Heart left ventricle (tissue), 13 donors: ENCODE measurements around the gene TNFRSF1B.

Experiments
- POLR2A ChIP-seq, 2 donors: fragments of 450-650 bp; IDR thresholded peaks; one replicate each; pipeline ENCODE4 v1.6.1; 2017; ENCODE audit warnings: antibody characterized with exemption in 2 of 2, mild to moderate bottlenecking in 2 of 2, moderate library complexity in 2 of 2
- TF ChIP-seq, protein P1 (sequence below), 12 donors: fragments of 200-600 bp; sonication (generic) in 4 of 12; IDR thresholded peaks; one replicate each; pipeline versions ENCODE4 v1.5.0 to v1.8.0; 2018 to 2022; ENCODE audit warnings: antibody characterized with exemption in 12 of 12, mild to moderate bottlenecking in 5 of 12
- donor health status: ischemic (EF 13 %, LVEDD 7.1; RV severe dilation, severe dysfunction).
- donor health status: DM: no; HTN: yes; CAD: no.
- donor health status: DM: no; HTN: no; CAD: no.
- donor health status: ischemic (EF 25% LVEDD 6.9; RV normal size, moderate dysfunction).
- donor health status: ischemic (EF 25% LVEDD 5.7; RV mildly dilated, moderate dysfunction).
- donor health status: ischemic (EF 35%, LVEDD 5.7; RV mildly dilated, moderate dysfunction).
- donor health status: nonischemic (EF 11% LVEDD 7.7; RV severe dilation, severe dysfunction).
- donor health status: DM: yes; HTN: yes; CAD: no.
- donor health status: PGD.
- donor health status: ischemic (EF 29% LVEDD 5.4; RV normal size, mild dysfunction).
- donor health status: nonischemic (EF 23%, LVEDD 6.1; RV moderate dilation, normal function).

DNA sequence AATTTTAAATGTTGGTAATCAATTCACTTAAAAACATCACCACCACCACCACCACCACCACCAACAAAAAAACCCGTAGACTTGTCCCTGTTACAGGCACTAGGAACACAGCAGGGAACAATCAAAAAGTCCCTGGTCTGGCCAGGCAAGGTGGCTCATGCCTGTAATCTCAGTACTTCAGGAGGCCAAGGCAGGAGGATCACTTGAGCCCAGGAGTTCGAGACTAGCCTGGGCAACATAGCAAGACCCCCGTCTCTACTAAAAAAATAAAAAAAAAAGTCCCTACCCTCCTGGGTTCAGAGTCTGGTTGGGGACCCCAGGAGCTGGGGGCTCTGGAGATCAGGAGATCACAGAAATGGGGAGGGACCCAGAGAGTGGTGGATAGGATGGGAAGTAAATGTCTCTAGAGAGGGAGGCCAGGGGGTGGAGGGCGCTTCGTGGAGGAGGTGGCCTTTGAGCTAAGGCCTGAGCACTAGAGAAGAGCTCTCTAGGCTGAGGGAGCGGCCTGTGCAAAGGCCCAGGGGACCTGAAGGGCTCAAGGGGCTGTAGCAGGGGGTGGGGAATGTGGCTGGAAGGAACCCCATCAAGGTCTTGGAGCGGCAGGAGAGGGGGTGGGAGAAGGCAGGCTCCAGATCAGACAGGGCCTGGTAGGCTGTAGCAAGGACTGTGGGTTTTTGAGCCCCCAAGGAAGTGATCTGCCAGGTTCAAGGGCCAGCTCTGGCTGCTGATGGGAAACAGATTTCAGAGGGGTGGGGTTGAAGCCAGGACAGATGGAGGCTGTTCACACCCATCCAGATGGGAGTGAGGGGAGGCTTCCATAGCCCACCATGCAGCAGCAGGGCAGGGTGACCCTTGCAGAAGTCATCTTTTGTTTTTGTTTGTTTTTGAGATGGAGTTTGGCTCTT lies 38.2 kb downstream of the TNFRSF1B start:
- no peak for TF ChIP-seq POLR2A (IDR thresholded peaks at IDR 0.05)
- TF ChIP-seq, protein P1, sequence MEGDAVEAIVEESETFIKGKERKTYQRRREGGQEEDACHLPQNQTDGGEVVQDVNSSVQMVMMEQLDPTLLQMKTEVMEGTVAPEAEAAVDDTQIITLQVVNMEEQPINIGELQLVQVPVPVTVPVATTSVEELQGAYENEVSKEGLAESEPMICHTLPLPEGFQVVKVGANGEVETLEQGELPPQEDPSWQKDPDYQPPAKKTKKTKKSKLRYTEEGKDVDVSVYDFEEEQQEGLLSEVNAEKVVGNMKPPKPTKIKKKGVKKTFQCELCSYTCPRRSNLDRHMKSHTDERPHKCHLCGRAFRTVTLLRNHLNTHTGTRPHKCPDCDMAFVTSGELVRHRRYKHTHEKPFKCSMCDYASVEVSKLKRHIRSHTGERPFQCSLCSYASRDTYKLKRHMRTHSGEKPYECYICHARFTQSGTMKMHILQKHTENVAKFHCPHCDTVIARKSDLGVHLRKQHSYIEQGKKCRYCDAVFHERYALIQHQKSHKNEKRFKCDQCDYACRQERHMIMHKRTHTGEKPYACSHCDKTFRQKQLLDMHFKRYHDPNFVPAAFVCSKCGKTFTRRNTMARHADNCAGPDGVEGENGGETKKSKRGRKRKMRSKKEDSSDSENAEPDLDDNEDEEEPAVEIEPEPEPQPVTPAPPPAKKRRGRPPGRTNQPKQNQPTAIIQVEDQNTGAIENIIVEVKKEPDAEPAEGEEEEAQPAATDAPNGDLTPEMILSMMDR (IDR thresholded peaks at IDR 0.05) = no peak
